Superior temporal gyrus (tissue), 1 donor: ENCODE data around the gene DAD1.
"Not testable (repeated sequence)": the region's sequence is repeated elsewhere in the genome, so short reads cannot be mapped to it uniquely, and the experiment has no call there.

Source experiments
- DNase-seq: peaks from one replicate; pipeline ENCODE4 v3.0.0-alpha.2; 2016; ENCODE audit errors: extremely low spot score

Gene DAD1

GRCh38 chr14:22589096-22589839, at the start of gene DAD1:
Gene DAD1 (minus strand): TSS chr14:22589224. CDS start chr14:22589157, 67 bp downstream.
- peak; percentile 100 for DNase-seq

- not testable (repeated sequence) for DNase-seq
Measured at GRCh38 chr14:22635980-22636379, 47.0 kb upstream of the DAD1 start.

- DNase-seq: no peak
Measured at GRCh38 chr14:22634233-22634900, 45.3 kb upstream of the DAD1 start.

GRCh38 chr14:22630486-22630885, 41.5 kb upstream of the DAD1 start:
- no peak for DNase-seq

GRCh38 chr14:22630066-22630465, 41.0 kb upstream of the DAD1 start:
- no peak for DNase-seq

GRCh38 chr14:22629361-22629760, 40.3 kb upstream of the DAD1 start:
- DNase-seq: no peak

DNA sequence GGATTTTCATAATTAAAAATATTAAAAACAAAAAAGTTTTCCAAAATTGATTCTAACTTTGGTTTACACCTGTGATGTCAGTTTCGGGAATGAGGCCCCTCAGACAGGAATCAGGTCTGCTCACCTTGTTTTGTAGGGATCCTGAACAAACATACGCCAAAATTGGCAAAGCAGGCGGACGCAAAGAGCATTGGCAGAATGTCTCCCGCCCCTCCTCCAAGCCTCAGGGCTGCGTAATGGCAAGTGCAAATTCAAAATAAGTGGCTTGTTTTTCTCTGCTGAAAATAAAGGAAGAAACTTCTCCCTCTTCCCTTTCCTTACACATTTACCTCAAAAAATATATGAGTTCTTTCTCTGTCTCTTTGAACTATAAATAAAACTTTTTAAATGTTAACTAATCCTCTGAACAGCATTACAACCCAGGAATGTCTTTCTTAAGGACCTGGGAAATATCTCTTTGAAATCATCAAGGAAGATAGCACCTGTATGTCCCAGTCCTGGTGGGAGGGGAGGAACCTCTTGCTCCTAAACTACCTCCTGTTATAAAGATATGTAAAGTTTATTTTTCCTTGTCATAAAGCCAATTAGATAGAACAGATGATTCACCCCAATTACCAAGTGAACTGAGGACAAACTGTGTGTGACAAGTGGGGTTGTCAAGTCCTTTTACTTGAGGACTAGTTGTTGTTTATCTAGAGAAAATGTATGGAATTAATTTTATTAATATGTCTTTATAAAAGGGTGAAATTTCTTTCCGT, 38.7 kb upstream of the DAD1 start:
- no peak for DNase-seq

DNA sequence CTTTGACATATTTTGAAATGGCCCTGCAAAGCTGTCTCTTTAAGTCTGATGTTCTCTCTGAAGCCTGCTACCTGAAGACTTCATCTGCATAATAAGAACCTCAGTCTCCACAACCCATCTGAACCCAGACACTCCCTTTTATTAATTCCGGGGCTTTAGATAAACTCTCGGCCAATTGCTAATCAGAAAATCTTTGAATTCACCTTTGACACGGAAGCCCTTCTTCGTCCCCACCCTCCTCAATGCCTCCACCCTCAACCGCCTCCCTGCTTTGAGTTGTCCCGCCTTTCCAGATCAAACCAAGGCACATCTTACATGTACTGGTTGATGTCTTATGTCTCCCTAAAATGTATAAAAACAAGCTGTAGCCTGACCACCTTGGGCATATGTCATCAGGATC, 37.6 kb upstream of the DAD1 start:
- DNase-seq: no peak

DNA sequence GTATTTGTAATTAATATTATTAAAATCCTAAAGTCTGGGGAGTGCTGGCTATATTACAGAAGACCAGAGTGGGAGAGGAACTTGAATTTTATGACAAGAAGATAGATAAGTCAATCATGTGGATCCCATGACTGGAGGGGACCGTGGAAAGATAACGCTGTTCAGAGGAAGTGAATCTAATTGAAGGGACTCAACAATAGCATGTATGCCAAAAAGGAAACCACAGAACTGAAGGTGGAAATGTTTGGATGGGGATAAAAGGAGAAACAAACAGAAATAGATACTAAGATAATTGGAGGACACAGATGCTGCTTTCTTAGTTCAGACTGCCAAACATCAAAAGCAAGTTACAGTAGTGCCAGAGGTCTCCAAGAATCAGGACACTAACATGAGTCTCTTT, 34.0 kb upstream of the DAD1 start:
- no peak for DNase-seq

- no peak for DNase-seq
Measured at GRCh38 chr14:22622255-22622654, 33.2 kb upstream of the DAD1 start.

DNA sequence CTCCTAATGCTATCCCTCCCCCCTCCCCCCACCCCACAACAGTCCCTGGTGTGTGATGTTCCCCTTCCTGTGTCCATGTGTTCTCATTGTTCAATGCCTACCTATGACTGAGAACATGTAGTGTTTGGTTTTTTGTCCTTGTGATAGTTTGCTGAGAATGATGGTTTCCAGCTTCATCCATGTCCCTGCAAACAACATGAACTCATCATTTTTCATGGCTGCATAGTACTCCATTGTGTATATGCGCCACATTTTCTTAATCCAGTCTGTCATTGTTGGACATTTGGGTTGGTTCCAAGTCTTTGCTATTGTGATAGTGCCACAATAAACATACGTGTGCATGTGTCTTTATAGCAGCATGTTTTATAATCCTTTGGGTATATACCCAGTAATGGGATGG, 26.7 kb upstream of the DAD1 start:
- not testable (repeated sequence) for DNase-seq

DNA sequence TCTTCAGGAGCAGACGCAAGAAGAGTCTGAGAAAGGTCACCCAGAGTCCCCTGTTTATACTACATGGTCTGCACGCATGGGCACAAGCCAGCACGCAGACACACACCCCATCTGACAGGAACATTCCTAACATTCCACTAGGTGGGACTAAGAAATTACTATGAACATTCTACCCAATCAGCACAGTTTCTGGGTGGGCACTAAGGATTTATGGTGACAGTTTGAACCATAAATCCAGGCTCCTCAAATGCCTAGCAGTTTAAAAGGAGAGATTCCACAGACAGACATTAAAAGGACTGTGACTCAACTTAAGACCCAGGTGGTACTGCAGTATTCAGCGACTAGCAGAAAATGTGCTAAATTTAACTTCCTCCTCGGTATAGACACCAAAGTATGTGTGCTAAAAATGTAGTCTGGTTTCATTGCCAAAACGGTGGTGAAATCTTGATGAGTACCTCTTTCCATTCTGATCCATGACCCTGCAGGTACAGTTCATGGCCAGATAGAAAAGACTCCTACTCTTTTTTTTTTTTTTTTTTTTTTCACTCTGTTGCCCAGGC, 25.3 kb upstream of the DAD1 start:
- no peak for DNase-seq

- DNase-seq: no peak
Measured at GRCh38 chr14:22613736-22614239, 24.8 kb upstream of the DAD1 start.

DNA sequence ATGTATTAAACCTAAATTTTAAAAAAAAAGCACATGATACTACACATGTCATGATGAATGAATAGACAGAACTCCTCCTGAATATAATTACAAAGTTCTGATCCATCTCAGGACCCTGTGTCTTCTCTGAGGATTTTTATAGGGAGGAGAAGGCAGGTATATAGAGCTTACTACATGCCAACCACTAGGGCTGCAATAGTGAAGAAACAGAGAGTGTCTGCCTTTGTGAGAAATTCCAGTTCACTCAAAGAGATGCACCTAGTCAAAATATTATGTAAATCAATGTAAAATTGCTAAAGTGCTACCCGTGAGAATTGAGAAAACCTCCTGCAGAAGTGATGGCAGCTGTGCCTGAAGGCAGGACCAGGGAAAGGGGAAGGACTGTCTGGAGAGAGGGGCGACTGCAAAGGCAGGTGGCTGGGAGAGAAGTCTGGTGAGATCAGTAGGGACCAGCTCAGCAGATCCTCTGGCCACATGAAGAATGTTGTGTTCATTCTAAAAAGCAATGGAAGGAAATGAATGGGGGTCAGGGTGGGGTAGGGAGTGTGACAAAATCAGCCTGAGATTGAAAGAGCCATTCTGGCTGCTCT, 24.2 kb upstream of the DAD1 start:
- no peak for DNase-seq

GRCh38 chr14:22610931-22611330, 21.9 kb upstream of the DAD1 start:
- DNase-seq: no peak

DNA sequence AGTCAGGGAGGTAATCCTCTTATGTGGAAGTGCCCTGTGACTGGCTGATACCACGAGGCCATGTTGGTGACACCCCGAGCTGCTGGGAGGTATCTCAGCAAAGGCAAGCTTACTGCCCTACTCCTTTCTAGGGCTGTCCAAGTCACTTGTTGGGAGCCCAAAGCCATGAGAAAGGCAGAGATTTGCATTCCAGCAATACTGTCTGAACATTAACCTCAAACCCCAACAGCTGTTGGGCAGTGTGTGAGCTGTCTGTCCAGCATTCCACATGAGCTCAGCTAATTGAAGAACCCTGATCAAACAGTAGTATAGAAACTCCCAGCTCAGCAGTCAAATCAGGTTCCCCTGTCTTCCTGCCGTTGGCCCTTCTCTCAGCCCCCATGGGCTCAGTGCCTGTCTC, 18.3 kb upstream of the DAD1 start:
- DNase-seq: no peak

DNA sequence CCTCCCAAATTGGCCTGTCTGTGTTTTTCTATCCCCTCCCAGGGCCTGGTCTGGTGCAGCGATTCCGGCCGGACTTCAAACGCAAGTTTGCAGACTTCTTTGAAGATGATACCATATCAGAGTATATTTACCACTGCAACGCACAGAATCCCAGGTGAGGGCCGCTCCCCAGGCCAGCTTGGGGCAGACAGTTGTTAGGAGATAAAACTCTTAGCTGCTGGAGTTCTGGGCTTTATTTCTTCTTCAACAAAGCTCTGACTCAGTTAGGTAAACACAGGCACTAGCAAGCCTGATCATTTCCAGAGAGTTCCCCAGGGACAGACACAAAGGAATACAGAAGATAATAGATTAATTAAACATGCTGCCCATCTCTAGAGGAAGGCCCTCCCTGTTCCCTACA, 17.4 kb upstream of the DAD1 start:
- no peak for DNase-seq

GRCh38 chr14:22602862-22603261, 13.8 kb upstream of the DAD1 start:
- DNase-seq: no peak

DNA sequence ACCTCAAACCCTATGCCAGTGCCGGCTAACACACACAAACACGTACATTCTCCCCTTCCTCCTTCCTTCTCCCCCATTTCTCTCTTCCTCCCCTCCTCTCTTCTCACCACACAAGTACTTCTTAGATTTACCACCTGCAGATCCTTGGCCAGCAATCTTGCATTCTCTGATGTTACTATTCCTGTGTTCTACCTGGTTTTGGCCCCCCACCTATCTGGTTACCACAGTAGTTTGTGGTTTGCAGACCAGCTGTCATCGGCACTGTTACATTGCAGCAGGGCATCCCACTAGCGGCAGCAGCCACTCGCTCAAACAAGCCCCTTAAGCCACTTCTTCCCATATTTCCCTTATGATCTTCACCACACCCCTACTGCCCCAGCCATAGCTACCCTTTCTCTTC, 13.0 kb upstream of the DAD1 start:
- DNase-seq: no peak

GRCh38 chr14:22601456-22601855, 12.4 kb upstream of the DAD1 start:
- DNase-seq: no peak

GRCh38 chr14:22600027-22600426, 11.0 kb upstream of the DAD1 start:
- no peak for DNase-seq

DNA sequence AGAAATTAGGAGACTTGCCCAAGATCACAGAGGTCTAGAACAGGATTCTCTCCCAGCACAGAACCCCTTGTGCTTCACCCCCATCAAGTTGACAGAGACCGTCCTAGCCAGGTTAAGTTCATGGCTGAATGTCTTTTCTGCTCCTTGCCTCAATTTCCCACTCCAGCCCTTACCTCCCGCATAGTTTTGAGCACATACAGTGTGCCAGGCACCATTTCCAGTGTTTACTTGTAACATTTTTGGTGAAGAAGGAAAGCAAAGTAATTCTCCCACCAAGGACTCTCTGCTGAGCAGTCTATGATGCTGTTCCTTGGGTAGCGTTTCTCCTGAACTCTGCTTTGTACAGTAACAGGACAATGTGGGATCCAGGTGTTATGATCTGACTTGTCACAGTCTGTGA, 10.3 kb upstream of the DAD1 start:
- no peak for DNase-seq
